ENCODE measurements around the gene FRMPD4.

The FRMPD4 gene

DNA sequence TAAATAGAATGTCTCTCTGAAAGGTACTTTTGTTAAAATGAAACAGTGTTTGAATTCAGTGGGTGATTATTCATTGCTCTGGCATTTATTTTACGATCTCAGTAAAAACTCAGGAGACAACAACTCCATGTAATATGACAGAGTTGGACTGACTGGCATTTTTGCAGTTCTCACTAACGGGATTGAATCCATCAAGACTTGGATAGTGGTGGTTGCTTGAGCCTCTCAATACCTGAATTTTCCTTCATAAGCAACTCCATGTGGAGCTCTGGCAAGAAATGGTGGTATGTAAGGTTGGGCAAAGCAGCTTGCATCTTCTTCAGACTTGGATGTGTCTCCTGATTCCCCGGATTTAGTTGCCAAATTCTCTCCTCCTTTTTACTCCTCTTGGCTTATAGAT is 72.7 kb downstream of the FRMPD4 start:
- no peaks in the 10 kb centered on the region for H3K36me3 ChIP-seq (ENCODE audit: control insufficient read depth, insufficient read depth, low read length)
- DNase-seq (ENCODE audit: extremely low read depth, insufficient read length), result no peak
- no peak overlapping the region for H3K4me3 ChIP-seq (replicated peaks; ENCODE audit: low read depth, low read length)
- H3K27me3 ChIP-seq (replicated peaks; ENCODE audit: control insufficient read depth, insufficient read depth, low read length), result no peaks in the 10 kb centered on the region; the same call in 1 of the 2 replicates
- TF ChIP-seq, protein P1, sequence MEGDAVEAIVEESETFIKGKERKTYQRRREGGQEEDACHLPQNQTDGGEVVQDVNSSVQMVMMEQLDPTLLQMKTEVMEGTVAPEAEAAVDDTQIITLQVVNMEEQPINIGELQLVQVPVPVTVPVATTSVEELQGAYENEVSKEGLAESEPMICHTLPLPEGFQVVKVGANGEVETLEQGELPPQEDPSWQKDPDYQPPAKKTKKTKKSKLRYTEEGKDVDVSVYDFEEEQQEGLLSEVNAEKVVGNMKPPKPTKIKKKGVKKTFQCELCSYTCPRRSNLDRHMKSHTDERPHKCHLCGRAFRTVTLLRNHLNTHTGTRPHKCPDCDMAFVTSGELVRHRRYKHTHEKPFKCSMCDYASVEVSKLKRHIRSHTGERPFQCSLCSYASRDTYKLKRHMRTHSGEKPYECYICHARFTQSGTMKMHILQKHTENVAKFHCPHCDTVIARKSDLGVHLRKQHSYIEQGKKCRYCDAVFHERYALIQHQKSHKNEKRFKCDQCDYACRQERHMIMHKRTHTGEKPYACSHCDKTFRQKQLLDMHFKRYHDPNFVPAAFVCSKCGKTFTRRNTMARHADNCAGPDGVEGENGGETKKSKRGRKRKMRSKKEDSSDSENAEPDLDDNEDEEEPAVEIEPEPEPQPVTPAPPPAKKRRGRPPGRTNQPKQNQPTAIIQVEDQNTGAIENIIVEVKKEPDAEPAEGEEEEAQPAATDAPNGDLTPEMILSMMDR (IDR thresholded peaks at IDR 0.05; ENCODE audit: insufficient read depth, low read length, poor library complexity, severe bottlenecking), result no peak

DNA sequence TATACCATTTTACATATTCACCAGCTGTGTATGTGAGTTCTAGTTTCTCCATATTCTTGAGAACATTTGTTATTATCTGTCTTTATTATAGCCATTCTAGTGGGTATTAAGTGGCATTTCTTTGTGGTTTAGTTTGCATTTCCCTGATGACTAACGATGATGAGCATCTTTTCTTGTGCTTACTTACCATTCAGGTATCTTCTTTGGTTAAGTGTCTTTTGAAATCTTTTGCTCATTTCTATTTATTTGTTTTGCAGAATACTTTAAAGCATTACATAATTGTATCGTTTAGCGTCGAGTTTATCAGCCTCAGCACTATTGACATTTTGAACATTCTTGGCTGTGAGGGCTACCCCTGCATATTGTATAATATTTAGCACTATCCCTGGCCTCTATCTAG is 85.4 kb downstream of the FRMPD4 start:
- DNase-seq (ENCODE audit: extremely low read depth, insufficient read length), result no peak
- Histone ChIP-seq H3K4me3 (replicated peaks; ENCODE audit: low read depth, low read length) (no peak overlapping the region), H3K36me3 (ENCODE audit: control insufficient read depth, insufficient read depth, low read length) (no peaks in the 10 kb centered on the region), H3K27me3 (replicated peaks; ENCODE audit: control insufficient read depth, insufficient read depth, low read length) (no peaks in the 10 kb centered on the region)
- TF ChIP-seq, protein P1 (IDR thresholded peaks at IDR 0.05; ENCODE audit: insufficient read depth, low read length, poor library complexity, severe bottlenecking), result no peak

DNA sequence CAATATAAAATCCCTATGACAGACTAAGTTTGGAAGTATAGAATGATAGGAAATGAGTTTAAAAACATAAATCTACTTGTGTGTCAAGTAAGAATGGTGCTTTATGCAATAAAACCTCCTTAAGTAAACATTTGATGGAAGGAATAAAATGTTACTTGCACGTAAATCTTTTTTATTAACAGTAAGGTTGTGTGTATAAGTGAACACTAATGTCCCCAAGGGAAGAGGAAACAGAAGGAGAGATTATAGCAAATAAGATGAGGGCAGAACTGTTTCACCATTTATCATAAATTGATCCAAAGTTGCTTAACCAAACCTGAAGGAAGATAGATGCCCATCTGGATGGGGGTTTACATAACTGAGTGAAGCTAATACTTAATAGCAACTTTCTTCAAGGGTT is 86.8 kb downstream of the FRMPD4 start:
- Histone ChIP-seq H3K4me3 (replicated peaks; ENCODE audit: low read depth, low read length) (no peak overlapping the region), H3K27me3 (replicated peaks; ENCODE audit: control insufficient read depth, insufficient read depth, low read length) (no peaks in the 10 kb centered on the region), H3K36me3 (ENCODE audit: control insufficient read depth, insufficient read depth, low read length) (no peaks in the 10 kb centered on the region)
- DNase-seq (ENCODE audit: extremely low read depth, insufficient read length), result no peak
- TF ChIP-seq, protein P1 (IDR thresholded peaks at IDR 0.05; ENCODE audit: insufficient read depth, low read length, poor library complexity, severe bottlenecking), result no peak

DNA sequence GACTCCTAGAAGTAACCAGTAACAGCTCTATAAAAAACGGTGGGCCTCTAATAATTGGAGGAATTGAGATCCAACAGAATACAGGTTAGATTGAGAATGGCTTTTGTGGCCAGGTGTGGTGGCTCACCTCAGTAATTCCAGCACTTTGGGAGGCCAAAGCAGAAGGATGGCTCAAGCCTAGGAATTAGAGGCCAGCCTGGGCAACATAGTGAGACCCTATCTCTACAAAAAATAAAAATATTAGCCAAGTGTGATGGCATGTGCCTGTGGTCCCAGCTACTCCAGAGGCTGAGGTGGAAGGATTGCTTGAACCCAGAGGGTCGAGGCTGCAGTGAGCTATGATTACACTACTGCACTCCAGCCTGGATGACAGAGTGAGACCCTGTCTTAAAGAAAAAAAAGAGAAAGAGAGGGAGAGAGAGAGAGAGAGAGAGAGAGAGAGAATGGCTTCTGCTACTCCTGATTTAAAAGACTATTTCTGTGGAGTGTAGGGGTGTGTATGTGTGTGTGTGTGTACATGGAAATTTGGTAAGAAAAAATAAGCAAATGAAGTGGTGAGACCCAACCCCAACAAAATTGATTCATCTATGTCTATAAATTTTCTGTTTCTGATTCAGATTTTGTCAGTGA is 89.3 kb downstream of the FRMPD4 start:
- TF ChIP-seq, protein P1 (IDR thresholded peaks at IDR 0.05; ENCODE audit: insufficient read depth, low read length, poor library complexity, severe bottlenecking), result no peak
- Histone ChIP-seq H3K27me3 (replicated peaks; ENCODE audit: control insufficient read depth, insufficient read depth, low read length) (no peaks in the 10 kb centered on the region), H3K36me3 (ENCODE audit: control insufficient read depth, insufficient read depth, low read length) (no peaks in the 10 kb centered on the region), H3K4me3 (replicated peaks; ENCODE audit: low read depth, low read length) (no peak overlapping the region)
- DNase-seq (ENCODE audit: extremely low read depth, insufficient read length), result no peak

DNA sequence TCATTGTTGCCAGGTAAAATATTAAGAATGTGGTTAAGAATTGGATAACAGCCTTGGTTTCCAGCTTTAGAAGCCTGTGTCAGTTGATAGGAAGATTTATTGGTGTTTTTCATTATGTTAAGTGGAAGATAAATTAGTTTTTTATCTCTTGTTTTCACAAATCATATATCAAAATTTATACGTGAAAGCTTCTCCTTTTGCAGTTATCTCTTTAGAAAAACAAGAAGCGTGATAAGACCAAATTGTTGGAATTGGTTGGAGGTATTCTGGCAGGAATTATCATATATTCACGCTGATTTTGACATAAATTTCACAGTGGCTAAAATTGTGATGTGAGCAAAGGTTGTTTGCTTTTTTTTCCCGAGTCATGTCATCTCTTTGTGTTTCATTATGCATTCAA is 90.6 kb downstream of the FRMPD4 start:
- no peak for DNase-seq (ENCODE audit: extremely low read depth, insufficient read length)
- TF ChIP-seq, protein P1 (IDR thresholded peaks at IDR 0.05; ENCODE audit: insufficient read depth, low read length, poor library complexity, severe bottlenecking), result no peak
- no peaks in the 10 kb centered on the region for H3K27me3 ChIP-seq (replicated peaks; ENCODE audit: control insufficient read depth, insufficient read depth, low read length)
- H3K36me3 ChIP-seq (ENCODE audit: control insufficient read depth, insufficient read depth, low read length), result no peaks in the 10 kb centered on the region
- no peak overlapping the region for H3K4me3 ChIP-seq (replicated peaks; ENCODE audit: low read depth, low read length)

DNA sequence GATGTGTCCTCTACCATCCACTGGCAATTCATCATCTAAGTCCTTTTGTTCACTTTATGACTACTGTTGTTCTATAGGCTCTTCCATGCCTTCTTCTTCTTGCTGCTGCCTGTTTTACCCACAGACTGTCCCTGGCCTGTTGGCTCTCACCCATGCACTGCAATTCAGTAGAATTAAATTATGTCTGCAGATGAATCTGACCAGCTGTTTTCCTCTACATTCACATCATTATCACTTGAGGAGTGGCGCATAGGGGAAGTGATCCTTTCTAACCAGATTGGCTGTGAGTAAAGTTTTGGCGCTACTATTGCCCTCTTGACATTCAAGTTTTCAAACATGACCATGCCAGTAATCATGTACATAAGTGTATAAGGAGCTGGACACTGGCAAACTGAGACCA is 91.7 kb downstream of the FRMPD4 start:
- no peaks in the 10 kb centered on the region for H3K27me3 ChIP-seq (replicated peaks; ENCODE audit: control insufficient read depth, insufficient read depth, low read length)
- TF ChIP-seq, protein P1 (IDR thresholded peaks at IDR 0.05; ENCODE audit: insufficient read depth, low read length, poor library complexity, severe bottlenecking), result no peak
- no peak overlapping the region for H3K4me3 ChIP-seq (replicated peaks; ENCODE audit: low read depth, low read length)
- DNase-seq (ENCODE audit: extremely low read depth, insufficient read length), result no peak
- no peaks in the 10 kb centered on the region for H3K36me3 ChIP-seq (ENCODE audit: control insufficient read depth, insufficient read depth, low read length)

Data from GM06990 (cell line).